GM21447 (cell line): ENCODE measurements around the gene RBMY1A1.
"Not testable (repeated sequence)": the region's sequence is repeated elsewhere in the genome, so short reads cannot be mapped to it uniquely, and the experiment has no call there.

Experiments used
- ATAC-seq: cut with Tn5 transposase; IDR thresholded peaks from one replicate; pipeline ENCODE4 v1.9.1; 2021; ENCODE audit not compliant: unreplicated experiment

Gene RBMY1A1

DNA sequence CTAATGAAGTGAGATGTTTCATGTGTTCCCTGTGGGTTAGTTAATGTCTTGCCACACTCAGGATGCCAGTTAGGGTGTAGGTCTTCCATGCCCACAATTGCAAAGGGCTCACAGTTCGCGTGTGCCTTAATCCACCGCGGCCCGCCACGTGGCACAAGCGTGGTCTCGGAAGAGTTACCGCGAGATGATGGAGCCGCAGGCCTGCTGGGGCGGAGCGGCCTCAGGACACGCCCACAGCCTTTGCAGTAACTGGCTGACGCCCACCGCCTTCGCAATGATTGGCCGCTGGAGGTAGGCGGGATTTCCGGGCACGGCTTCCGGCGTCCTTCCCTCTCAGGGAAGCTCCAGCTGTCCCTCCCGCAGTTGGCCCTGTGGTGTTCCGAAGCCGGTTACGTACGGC lies at the start of gene RBMY1A1:
TSS of gene RBMY1A1 (plus strand) at position 301 of the 400 bp plus-strand sequence. CDS start 2,013 bp downstream, outside the sequence.
- ATAC-seq, result not testable (repeated sequence)

DNA sequence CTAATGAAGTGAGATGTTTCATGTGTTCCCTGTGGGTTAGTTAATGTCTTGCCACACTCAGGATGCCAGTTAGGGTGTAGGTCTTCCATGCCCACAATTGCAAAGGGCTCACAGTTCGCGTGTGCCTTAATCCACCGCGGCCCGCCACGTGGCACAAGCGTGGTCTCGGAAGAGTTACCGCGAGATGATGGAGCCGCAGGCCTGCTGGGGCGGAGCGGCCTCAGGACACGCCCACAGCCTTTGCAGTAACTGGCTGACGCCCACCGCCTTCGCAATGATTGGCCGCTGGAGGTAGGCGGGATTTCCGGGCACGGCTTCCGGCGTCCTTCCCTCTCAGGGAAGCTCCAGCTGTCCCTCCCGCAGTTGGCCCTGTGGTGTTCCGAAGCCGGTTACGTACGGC lies 23.6 kb upstream of the RBMY1A1 start, which contains the start of gene RBMY1B:
TSS of gene RBMY1B (plus strand) at position 301 of the 400 bp plus-strand sequence. CDS start 2,013 bp downstream, outside the sequence.
- ATAC-seq, result not testable (repeated sequence)

DNA sequence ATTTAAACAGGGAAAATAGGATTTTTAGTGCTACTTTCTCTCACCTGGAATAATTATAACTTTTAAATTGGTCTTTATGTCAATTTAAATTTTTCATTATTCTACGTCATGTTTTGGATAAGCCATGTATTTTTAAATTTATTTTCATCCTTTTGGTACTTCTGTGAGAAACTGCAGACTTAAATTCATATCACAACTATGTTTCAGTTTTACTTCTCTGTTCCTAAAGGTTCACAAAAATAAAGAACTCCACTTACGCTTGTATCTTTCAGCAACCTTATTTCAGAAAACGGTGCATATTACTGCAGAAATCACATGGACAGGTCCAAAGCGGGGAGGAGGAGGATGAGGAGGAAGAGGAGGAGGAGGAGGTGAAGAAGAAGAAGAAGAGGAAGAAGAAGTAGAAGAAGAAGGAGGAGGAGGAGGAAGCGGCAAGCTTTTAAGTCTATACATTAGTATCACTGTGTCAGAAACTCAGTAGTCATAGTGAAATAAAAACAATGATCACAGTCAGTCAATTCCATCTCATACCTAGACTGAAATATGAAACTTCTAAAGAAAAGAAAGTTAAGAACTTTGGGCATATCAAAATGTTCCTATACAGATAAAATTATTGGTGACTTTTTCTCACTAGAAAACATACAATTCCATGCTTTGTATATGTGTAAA lies 24.8 kb downstream of the RBMY1A1 start:
- peak; percentile 85 for ATAC-seq

DNA sequence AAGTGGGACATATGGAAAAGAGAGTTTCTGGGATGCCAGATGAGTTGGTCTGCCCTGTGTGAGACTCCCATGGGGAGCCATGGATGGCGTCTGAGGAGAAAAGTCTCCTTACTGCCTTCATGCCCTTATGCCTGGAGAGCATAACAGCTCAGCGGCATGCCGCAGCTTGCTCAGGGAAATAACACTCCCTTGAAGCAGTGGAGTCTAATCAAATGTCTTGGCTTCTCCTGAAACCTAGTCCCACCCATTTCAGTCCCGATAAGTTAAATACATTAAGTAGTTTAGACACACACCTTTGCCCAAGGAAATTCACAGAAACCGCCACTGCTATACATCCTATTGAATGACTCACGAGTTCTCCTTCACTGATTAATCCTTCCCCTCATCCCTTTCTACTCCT lies 50.8 kb downstream of the RBMY1A1 start:
- ATAC-seq, result no peak

DNA sequence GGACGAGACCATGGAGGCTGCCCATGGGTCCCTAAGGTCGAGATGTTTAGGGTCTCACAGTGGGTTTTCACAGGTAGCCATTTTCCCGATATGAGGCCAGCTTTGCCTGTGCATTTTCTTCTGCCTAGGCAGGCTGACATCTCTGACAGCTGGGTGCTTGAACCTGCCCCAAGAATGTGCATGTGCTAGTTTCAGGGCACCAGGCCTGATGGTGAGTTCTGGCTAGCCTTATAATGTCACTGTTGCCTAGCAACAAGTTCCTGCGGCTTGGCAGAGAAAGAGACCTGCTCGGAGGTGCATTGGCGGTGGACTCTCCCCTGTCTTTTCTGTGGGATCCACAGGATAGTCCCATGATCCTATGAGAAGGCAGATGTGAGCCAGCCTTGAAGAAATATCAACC lies 51.8 kb downstream of the RBMY1A1 start:
- not testable (repeated sequence) for ATAC-seq

DNA sequence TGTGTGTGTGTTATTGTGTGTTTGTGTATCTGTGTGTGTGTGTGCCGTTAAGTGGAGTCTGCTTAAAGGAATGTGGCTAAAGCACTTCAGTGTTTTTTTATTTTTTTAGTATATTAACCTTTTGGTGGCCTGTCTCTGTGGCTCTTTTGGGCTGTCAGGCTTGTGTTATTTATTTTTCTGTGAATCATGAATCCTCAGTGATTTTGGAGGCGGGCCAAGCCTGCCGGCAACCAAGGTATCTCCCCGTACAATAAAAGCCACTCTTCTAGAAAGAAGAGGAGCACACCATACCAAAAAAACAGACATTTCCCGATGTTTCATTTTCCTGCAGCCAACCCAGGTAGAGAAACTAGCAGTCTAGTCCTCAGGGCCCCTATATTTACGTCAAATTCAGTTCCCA lies 57.4 kb downstream of the RBMY1A1 start:
- no peak for ATAC-seq

DNA sequence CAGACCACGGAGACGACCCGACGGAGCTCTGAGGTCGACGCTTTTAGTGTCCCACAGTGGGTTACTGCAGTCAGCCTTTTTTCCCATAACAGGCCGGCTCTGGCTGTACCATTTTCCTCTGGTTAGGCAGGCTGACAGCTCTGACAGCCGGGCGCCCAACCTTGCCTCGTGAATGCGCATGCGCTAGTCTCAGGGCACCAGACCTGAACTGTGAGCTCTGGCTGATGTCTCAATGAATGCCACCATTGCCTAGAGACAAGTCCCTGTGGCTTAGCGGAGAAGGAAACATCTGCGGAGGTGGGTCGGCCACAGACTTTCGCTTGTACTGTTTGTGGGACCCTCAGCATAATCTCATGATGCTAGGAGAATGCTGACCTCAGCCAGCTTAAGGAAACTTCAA lies 61.6 kb downstream of the RBMY1A1 start:
- not testable (repeated sequence) for ATAC-seq
